Measurements from ENCODE around the gene PAFAH1B1.
"Not testable (repeated sequence)": the region's sequence is repeated elsewhere in the genome, so short reads cannot be mapped to it uniquely, and the experiment has no call there.

The PAFAH1B1 gene

DNA sequence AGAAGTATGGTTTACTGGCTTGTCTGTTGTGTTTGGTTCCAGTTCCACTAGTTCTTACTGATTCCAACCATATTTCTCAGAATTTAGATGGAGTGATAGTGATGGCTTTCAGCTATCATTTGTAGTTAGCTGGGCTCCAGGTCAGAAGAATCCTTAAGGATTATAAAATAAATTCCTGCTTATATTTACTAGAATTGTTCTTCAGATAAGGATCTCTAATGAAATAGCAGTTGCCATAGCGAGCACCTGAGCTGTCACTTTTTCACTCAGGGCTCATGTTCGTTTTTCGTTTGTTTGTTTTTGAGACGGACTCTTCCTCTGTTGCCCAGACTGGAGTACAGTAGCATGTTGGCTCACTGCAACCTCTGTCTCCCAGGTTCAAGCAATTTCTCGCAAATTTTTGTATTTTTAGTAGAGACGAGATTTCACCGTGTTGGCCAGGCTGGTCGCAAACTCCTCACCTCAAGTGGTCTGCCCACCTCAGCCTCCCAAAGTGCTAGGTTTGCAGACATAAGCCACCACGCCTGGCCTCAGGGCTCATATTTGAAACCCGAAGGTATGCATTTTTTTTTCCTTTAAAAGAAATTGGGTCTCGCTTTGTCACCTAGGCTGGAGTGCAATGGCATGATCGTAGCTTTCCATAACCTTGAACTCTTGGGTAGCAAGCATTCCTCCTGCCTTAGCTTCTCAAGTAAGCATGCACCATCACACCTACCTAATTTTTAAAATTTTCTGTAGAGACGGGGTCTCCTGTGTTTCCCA is 42.9 kb downstream of the PAFAH1B1 start:
- DNase-seq = no peak

DNA sequence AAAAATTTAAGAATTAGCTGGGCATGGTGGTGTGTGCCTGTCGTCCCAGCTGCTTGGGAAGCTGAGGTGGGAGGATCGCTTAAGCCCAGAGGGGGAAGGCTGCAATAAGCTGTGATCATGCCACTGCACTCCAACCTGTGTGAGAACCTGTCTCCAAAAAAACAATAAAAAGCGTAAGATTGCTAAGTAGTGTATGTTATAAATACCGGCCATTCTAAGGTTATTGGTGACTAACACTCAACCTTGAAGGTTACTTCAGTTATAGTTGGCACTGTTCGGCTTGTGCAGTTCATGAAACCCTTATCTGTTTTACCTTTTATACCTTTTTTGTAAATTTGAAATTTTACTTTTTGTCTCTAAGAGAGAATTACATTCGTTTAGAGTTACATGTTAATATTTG is 44.0 kb downstream of the PAFAH1B1 start:
- no peak for DNase-seq

DNA sequence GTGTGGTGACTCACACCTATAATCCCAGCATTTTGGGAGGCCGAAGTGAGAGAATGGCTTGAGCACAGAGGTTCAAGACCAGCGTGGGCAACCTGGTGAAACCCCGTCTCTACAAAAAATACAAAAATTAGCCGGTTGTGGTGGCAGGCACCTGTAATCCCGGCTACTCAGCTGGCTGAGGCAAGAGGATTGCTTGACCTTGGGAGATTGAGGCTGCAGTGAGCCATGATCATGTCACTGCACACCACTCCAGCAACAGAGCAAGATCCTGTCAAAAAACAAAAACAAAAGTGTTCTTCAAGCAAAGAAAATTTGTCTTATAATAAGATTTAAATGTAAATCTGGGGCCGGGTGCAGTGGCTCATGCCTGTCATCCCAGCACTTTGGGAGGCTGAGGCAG is 51.5 kb downstream of the PAFAH1B1 start:
- DNase-seq = no peak

DNA sequence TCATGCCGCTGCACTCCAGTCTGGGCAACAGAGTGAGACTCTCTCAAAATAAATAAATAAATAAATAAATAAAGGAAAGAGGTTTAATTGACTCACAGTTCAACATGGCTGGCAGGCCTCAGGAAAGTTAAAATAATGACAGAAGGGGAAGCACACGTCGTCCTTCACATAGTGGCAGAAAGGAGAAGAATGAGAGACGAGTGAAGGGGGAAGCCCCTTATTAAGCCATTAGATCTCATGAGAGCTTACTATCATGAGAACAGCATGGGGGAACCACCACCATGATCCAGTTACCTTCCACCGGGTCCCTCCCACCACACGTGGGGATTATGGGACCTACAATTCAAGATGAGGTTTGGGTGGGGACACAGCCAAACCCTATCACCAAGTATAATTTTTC is 54.5 kb downstream of the PAFAH1B1 start:
- DNase-seq = no peak

DNA sequence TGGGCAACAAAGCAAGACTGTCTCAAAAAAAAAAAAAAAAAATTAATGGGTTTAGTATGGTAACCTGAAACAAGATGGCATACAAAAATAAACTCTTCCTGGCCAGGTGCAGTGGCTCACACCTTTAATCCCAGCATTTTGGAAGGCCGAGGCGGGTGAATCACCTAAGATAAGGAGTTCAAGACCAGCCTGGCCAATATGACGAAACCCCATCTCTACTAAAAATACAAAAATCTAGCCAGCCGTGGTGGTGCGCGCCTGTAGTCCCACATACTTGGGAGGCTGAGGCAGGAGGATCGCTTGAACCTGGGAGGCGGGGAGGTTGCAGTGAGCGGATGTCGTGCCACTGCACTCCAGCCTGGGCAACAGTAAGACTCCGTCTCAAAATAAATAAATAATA is 55.7 kb downstream of the PAFAH1B1 start:
- DNase-seq = no peak

DNA sequence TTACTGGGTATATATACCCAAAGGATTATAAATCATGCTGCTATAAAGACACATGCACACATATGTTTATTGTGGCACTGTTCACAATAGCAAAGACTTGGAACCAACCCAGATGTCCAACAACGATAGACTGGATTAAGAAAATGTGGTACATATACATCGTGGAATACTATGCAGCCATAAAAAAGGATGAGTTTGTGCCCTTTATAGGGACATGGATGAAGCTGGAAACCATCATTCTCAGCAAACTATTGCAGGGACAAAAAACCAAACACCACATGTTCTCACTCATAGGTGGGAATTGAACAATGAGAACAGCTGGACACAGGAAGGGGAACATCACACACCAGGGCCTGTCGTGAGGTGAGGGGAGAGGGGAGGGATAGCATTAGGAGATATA is 59.5 kb downstream of the PAFAH1B1 start:
- not testable (repeated sequence) for DNase-seq

DNA sequence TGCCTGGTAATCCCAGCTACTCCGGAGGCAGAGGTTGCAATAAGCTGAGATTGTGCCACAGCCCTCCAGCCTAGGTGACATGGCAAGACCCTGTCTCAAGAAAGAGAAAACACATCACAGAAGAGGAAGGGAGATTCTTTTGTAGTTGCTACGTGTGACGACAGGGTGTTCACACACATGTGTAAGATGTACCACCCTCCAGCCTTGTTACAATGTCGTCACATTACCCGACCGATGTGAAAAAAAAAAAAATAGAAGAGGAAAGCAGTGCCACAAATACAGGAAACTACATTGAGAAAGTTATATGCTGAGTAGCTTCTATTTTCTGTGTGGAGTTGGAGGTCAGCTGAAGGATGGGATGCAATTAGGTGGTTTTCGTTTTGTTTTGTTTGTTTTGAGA is 62.1 kb downstream of the PAFAH1B1 start:
- DNase-seq = no peak

DNA sequence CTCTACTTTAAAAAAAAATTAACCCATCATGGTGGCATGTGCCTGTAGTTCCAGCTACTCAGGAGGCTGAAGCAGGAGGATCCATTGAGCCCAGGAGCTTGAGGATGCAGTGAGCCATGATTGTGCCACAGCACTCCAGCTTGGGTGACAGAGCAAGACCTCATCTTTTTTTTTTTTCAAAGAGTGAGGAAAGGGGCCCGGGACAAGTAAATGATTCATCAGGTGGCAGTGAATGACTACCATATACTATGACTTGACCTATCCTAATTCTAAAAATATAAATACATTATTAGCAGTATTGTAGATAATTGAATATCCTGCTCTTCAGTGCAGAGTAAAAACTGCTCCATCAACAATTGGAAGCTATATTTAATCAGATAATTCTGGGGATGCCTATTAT is 62.8 kb downstream of the PAFAH1B1 start:
- DNase-seq = no peak

DNA sequence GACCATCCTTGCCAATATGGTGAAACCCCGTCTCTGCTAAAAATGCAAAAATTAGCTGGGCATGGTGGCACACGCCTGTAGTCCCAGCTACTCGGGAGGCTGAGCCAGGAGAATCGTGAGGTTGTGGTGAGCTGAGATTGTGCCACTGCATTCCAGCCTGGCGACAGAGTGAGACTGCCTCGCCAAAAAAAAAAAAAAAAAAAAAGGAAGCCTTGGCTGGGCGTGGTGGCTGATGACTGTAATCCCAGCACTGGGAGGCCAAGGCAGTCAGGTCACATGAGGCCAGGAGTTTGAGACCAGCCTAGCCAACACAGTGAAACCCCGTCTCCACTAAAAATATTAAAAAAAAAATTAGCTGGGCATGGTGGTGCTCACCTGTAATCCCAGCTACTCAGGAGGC is 65.9 kb downstream of the PAFAH1B1 start:
- DNase-seq = not testable (repeated sequence)

DNA sequence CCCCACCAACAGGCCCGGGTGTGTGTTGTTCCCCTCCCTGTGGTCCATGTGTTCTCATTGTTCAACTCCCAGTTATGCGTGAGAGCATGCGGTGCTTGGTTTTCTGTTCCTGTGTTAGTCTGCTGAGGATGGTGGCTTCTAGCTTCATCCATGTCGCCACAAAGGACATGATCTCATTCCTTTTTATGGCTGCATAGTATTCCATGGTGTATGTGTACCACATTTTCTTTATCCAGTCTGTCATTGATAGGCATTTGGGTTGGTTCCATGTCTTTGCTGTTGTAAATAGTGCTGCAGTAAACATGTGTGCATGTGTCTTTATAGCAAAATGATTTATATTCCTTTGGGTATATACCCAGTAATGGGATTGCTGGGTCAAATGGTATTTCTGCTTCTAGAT is 67.0 kb downstream of the PAFAH1B1 start:
- DNase-seq = not testable (repeated sequence)

DNA sequence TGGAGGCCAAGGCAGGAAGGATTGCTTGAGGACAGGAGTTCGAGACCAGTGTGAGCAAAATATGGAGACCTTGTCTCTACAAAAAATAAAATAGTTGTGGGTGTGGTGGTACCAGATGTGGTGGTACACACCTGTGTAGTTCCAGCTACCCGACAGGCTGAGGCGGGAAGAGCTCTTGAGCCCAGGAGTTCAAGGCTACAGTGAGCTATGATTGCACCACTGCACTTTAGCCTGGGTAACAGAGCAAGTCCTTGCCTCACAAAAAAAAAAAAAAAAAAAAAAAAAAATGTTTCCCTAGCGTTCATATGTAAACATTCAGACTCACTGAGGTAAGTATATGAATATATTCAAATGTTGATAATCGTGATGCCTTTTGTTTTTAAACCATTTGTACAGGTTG is 78.6 kb downstream of the PAFAH1B1 start:
- no peak for DNase-seq

DNA sequence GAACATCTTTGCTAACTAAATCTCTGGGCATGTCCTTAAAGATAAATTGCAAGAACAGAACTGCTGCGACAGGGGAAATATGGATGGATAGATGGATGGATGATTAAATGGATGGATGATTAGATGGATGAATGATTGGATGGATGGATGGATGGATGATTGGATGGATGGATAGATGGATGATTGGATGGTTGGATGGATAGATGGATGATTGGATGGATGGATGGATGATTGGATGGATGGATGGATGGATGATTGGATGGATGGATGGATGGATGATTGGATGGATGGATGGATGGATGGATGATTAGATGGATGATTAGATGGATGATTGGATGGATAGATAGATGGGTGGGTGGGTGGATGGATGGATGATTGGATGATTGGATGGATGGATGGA is 85.8 kb downstream of the PAFAH1B1 start:
- not testable (repeated sequence) for DNase-seq

DNA sequence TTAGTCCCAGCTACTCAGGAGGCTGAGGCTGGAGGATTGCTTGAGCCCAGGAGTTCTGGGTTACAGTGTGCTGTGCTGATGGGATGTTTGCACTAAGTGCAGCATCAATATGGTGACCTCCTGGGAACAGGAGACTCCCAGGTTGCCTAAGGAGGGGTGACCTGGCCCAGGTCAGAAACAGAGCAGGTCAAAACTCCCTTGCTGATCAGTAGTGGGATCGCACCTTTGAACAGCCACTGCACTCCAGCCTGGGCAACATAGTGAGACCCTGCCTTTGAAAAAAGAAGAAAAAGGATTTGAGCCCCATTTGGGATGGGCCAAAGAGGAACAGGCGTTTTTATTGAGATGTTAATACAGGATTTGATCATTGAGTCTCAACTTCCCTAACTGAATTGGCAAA is 87.5 kb downstream of the PAFAH1B1 start:
- no peak for DNase-seq

DNA sequence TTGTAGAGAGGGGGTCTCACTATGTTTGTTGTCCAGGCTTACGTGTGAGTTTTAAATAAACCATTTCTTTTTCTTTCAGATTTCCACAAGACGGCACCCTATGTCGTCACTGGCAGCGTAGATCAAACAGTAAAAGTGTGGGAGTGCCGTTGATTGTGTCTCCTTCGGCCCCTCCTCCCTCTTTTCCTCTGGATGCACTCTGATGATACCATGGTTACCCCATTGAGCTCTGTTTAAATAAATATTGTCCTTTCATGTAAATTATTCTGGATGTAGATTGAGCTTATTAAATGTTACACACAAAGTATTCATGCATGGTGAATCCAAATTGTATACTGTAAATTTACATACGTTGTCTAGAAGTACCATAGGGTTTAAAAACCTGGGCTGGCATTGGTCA is 88.2 kb downstream of the PAFAH1B1 start:
- no peak for DNase-seq

DNA sequence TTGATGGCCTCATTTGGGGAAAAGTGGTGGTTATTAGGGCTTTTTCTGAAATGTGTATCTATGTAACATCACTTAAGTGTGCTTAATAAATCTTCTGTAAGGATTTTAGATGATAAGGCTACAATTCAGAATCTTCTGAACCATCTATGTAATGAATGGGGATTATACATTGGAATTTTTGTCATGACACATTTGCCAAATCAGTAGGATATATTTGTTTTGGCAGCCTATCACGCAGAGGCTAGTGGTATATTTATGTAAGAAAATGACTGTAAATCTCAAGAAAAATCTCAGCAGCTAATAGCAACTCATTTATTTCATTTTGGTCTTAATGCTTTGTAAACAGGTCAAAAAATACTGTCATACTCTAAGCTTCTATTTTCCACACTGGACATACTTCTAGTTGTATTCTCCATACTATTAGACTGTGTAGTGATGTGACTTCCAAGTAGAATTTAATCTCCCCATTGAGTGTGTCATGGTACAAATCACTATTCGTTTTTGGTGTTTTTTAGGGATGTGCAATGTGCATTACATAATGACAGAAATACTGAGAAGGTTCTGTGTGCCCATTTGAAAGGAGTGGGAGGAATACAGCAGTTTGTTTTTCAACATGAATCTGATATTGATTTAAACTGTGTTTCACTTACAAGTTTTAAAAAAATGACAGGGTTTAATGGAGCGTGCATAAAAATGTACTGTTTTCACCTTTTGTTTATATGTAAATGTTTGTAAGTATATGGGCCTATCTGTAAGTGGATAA is 88.9 kb downstream of the PAFAH1B1 start:
- DNase-seq = no peak

DNA sequence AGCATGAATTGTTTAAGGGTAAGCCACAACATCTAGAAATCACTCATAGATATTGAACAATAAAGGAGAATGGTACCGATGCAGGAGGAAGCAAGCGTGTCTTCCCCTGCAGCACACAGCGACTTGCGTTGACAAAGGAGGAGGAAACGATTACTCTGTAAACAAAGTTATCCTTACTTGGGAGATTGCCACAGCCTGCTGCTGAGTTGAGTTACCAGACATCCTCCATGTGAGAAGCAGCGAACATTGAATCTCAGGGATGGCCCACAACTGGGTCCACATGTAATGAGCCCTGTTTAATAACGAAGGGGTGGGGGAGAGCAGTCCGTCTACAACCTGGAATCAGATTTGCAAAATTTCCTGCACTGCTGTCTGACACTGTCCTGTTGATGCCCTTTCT is 90.5 kb downstream of the PAFAH1B1 start:
- no peak for DNase-seq

DNA sequence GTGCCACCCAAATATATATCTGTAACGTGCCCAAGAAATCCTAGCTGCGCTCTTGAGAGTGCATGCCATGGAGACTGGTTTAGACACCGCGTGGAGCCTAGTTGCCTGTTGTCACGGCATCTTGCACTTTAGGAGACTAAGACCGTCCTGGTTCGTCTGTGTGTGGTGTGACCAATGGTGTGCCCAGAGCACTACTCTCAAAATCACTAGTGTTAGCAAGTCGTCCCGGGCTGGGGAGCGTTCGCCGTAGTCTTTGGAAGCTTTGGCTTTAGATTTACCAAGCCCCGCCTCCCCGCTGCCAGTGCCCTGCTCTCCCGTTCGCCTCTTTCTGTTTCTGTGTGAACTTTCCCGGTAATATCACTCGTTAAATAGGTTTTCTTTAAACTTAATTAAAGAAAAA is 91.1 kb downstream of the PAFAH1B1 start:
- DNase-seq = no peak

DNA sequence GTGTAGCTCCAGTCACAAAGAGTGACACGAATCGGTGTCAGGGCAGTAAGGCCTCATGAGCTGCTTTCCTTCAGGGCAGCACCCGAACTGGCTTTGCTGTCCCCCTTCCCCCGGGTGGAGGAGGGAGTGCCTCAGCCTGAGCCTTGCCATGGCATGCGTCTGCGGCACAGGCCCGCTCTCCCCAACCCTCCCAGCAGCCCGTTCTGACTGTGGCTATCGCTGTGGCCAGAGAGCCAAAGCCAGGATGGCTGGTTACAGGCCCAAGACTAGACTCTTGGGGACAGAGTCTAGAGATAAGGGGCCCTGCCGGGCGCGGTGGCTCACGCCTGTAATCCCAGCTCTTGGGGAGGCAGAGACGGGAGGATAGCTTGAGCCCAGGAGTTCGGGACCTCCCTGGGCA is 92.2 kb downstream of the PAFAH1B1 start:
- DNase-seq = no peak

DNA sequence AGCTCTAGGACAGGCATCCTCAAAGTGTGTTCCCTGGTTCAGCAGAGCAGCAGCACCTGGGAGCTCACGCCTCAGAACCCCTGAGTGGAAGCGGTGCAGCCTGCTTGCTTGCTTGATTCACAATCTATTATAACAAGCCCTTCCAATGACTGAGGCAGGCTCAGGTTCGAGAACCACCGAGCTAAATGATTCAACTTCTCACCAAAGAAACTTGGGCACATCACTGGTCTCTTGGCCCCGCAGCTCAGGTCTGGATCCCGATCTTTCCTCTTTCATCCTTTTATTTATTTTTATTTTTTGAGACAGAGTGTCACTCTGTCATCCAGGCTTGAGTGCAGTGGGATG is 93.6 kb downstream of the PAFAH1B1 start:
- DNase-seq = no peak

DNA sequence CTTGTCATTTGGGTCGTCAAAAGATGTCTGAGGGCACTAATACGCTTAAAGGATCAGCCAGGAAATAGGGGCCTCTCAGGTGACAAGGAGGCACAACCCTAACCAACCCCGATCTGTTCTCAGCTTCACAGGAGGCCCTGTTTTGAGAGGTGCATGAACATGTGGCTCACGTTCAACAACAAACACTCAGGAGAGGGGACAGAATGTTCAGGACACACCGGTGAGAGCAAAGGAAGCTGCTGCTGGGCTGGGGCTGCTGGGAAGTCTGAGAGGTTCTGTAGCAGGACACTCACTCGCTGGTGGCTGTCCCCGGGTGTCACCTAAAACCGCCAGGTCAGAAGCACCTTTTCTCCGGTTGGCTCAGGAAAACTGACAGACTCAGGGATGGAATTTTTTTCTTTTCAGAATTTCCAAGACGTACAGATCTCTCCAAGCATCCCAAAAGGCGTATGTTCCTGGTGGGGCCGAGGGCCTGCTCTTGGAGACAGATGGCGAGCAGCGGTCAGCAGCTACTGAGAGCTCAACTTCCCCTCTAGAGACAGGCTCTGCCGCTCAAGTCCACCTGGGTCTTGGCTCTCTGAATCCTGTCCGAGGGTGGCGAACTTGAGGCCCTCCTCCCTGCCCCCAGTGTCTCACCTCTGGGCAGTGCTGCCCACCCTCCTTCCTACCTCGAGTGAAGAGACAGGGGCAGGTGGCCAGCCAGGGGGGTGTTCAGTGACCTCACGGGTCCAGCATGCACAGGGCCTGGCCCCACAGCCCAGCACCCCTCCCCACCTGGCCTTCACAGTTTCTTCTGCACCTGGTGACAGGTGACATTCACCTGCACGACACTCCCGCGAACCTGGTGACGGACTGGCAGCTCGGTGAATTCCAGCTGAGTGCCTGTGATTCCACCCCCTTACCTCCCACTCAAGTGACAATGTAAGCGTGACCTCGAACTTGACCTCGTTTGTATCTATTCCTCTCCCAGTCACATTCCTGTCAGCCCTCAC is 95.2 kb downstream of the PAFAH1B1 start:
- DNase-seq = peak; percentile 38

DNA sequence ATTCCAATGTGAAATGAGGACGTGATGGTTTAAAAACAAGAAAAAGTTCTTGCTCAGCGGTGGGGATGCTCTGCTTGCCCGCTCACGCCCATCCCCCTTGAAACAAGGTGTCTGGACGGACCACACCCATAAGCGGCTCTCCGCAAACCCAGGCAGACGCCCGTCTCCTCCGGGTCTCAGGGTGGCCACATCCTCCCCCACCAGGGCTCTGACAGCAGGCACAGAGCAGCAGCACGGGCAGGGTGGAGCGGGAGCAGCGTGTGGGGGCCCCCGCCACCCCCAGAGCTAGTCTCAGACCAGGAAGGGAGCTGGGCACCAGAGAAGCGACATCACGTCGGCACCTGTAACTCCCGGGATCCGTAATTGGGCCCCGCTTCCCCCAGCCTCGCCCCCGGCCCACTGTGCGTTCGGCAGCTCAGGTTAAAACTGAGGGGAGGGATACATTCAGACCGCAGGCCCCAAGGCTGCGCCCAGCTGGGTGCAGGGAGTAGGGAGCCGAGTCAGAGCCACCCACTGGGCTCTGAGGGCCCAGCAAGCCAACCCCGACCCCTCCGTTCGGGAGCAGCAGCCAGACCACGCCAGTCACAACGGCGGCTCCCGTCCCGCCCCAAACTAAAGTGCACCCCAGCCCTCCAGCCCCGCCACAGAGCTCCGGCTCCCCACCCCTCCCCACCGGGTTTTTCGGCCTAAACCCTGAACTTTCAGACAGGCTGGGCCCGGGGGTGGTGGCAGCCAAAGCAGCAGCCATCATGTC is 96.1 kb downstream of the PAFAH1B1 start:
- DNase-seq = peak; percentile 28

Measured in femur (tissue), 1 donor.